NCI-H526 treated with DMSO at 0.1 percent for 48 hours (cell line): ENCODE measurements around the gene MRPL24.
"Not testable (repeated sequence)": the region's sequence is repeated elsewhere in the genome, so short reads cannot be mapped to it uniquely, and the experiment has no call there.

Source experiments
- DNase-seq: peaks from one replicate; lab custom pipeline; 2025; lab: John Stamatoyannopoulos, UW

Gene MRPL24

GRCh38 chr1:156740741-156741480 lies at the start of gene MRPL24:
Gene MRPL24 (minus strand): TSS chr1:156741088. CDS start chr1:156738704, 2,384 bp downstream.
- peak; percentile 100 for DNase-seq

DNA sequence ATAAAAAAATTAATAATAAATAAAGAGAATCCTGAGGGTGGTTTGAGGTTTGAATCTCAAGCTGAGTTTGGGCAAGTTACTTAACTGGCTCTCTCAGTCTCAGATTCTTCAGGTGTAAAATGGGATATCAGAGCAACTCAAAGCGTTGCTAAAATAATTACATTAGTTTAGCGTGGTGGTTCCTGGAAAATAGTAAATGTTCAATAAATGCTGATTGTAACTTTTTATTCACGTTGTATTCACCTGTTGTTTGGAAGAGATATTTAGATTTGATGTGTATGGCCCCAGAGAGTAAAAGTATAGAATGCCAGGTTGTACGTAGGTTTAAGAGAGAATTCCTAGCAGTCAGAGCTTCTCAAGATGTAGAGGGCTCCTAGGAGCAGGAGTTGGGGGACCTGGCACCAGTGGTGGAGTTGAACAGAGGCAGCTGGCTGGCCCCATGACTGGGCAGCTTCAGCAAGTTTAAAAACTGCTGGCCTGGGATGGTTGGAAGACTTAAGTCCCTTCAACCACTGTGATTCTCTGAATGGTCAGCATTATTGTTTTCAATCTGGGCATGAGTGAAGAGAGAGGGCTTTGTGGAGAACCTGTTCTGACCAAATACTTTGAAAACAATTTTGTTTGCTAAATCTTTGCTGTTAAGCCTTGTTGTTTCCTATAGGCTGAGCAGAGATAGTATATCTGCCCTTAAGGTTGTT lies 48.9 kb upstream of the MRPL24 start:
- DNase-seq = no peak

GRCh38 chr1:156788136-156788535 lies 47.2 kb upstream of the MRPL24 start:
- DNase-seq = no peak

DNA sequence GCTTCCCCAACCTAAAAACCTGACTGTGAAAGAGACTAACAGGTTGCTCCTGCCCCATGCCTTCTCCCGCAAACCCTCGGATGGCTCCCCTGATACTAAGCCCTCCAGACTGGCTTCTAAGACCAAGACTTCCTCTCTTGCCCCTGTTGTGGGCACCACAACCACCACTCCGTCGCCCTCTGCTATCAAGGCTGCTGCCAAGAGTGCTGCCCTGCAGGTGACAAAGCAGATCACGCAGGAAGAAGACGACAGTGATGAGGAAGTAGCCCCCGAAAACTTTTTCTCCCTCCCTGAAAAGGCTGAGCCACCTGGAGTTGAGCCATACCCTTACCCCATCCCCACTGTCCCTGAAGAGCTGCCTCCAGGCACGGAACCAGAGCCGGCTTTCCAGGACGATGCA lies 45.8 kb upstream of the MRPL24 start:
- DNase-seq = no peak

GRCh38 chr1:156785458-156785857 lies 44.6 kb upstream of the MRPL24 start:
- DNase-seq = no peak

DNA sequence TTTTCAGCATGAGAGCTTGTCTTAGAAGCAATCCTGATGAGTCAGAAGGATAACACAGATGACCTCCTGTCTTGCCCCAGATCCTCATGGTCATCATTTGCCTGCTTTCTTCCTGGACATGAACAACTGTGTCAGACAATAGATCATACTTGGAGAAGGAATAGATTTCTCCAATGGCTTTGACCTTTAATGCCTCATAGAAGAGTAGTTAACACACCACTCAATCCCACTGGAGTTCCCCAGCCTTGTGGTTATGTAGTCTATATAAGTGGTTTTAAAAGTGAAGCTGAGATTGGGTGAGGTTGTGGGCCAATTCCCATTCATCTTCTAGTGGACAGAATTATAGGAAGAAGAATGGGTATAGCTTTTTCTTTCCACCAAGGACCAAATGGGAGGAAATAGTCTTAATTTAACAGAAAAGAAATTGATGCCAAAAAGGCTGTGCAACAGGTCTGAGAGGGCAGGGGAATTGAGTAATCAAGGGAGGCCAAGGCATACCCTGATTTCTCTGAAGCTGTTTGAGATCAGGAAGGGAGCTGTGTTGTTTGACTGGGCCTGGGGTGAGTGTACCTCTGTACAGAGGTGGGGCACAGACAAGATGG lies 40.8 kb upstream of the MRPL24 start:
- DNase-seq = no peak

DNA sequence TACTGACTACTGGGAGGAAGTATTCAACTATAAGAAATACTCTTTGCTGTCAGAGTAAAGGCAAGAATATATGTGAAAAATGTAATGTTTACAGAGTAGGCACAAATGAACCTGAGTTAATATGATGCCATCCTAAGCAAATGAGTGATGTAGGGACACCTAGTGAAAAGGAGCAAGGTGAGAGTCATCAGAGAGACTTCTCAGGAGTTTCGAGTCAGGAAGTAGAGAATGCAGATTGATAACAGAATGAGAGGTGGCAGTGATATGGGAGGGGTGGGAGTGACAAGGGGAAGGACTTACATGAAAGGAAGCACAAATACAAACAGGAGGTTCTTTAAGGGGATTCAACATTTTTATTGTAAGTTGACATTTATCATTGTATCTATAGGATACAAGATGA lies 36.7 kb upstream of the MRPL24 start:
- no peak for DNase-seq

DNA sequence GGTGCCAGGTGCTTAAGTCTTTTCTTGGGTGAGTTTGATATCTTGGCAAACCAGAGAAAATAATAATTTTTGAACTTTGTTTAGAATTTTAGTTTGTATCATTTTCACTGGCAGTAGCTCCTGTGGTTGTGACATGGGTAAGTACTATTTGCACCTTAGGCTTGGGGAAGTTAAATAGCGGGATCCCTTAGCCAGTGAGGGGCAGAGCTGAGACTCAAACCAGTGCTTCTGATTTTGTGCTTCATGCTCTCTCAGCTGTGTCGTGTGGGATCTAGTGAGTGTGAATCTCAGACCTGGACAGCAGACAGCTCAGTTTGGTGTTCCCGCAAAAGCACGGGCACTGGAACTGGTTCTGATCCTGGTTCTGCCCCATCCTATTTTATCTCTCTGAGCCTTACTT lies 36.1 kb upstream of the MRPL24 start:
- no peak for DNase-seq

- no peak for DNase-seq
Measured at GRCh38 chr1:156775799-156776198, 34.9 kb upstream of the MRPL24 start.

GRCh38 chr1:156773607-156774006 lies 32.7 kb upstream of the MRPL24 start:
- no peak for DNase-seq

DNA sequence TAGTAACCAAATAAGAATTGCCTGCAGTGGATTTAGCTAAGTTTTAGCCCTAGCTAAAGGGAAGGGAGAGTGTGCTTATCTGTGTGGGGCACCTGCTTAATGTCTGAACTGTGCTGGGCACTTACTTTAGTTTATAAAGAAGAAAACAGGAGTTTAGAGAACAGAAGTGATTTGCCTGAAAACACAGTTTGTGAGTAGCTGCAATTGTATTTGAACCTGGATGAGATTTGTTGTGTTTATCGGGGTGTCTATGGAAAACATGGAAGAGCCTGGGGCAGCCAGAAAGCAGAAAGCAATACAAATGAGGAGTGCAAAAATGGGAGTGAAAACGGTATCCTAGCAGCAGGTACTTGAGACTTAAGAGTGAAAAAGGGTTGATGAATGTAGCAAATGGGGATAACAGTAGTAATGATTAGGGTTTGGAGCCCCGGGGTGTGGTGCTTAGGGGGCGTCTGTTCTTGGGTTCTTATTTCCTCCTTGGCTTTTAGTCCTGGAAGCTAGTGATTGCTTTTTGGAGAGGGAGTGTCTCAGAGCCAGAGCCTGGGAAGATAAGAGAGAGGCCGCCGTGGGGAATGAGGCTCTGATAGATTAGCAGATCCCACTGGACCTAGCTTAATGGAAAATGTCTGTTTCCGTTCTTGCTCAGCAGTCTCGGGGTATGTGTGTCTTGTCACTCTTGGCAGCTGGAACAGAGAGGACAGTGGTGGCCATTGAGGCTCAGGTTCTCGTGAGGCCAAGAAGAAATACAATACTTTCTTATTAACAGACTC lies 32.0 kb upstream of the MRPL24 start:
- no peak for DNase-seq

- no peak for DNase-seq
Measured at GRCh38 chr1:156772222-156772621, 31.3 kb upstream of the MRPL24 start.

DNA sequence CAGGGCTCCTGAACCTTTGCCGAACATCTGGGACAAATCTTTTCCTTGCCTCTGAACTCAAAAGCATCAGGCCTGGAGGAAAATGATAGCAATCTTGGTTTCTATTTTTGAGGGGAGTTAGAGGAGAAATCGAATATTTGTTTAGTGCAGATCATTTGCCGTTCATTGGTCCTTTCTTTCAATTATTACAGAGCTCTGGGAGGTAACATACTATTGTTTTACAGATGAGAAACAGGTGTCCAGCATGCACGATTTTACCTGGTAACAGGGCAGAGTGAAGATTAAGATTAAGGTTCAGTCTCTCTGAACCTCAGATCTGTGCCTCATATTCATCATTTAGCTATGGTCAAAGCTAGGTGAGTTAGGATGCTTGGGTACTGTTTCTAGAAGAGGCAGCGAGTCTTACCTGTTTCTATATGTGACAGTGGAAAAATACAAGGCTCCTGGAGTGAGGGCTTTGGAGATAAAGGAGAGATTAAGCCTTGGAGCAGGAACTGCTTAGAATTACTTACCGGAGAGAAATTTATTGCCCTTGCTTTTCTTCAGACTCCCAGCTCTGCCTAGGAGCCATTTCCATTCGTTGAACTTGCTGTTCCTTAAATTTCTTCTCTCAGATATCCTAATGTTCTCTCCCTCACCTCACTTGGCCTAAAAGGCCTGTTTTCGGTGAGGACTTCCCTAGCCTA lies 27.9 kb upstream of the MRPL24 start:
- DNase-seq = no peak

- DNase-seq = no peak
Measured at GRCh38 chr1:156767879-156768604, 27.2 kb upstream of the MRPL24 start.

- peak; percentile 100 for DNase-seq
Measured at GRCh38 chr1:156767101-156767878, 26.4 kb upstream of the MRPL24 start, which contains the start of gene PRCC. Gene PRCC (plus strand): TSS chr1:156767535. CDS start chr1:156767772, 237 bp downstream.

- no peak for DNase-seq
Measured at GRCh38 chr1:156766298-156767100, 25.6 kb upstream of the MRPL24 start.

GRCh38 chr1:156765666-156766065 lies 24.8 kb upstream of the MRPL24 start:
- no peak for DNase-seq

DNA sequence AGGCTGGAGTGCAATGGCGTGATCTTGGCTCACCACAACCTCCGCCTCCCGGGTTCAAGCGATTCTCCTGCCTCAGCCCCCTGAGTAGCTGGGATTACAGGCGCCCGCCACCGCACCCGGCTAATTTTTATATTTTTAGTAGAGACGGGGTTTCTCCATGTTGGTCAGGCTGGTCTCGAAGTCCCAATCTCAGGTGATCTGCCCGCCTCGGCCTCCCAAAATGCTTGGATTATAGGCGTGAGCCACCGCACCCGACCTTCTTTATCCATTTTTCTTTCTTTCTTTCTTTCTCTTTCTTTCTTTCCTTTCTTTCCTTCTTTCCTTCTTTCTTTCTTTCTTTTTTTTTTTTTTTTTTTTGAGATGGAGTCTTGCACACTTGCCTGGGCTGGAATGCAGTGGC lies 24.2 kb upstream of the MRPL24 start:
- not testable (repeated sequence) for DNase-seq

- no peak for DNase-seq
Measured at GRCh38 chr1:156760796-156761104, 19.9 kb upstream of the MRPL24 start.
